ENCODE data around the gene OGFOD3. TPM values are rescaled to one million over a fixed set of nuclear protein-coding genes. Genes with fewer than 3 reads are reported as not detected.

Gene OGFOD3
- total and polyA plus RNA-seq, 2 donors (not counting 1 experiment from before 2014, with no cell fraction given) = 22.6 to 30.5 TPM

- intact Hi-C loops (cut with micrococcal nuclease) = no loop called here
- CTCF ChIA-PET = no interaction called here
- H3K4me1 Mint-ChIP-seq = peaks cover 13% of the 10 kb centered on the region
Observed at GRCh38 chr17:82402865-82403264, 15.5 kb downstream of the OGFOD3 start.

DNA sequence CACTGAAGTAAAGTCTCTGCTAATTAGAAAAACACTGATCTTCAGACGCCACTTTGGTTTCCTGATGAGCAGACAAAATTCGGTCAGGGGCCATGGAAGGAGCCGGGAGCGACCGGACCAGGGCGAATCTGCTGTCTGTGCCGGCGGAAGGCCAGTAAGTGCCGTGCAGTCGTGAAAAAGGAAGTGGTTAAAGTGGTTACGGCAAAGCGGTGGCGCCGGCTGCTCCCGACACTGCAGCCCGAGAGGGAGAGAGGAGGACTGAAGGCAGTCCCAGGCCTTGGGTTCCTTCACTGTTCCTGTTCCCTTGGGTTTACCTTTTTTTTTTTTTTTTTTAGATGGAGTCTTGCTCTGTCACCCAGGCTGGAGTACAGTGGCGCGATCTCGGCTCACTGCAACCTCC, 17.6 kb downstream of the OGFOD3 start:
- Histone ChIP-seq H3K27ac (ENCODE audit: low read length in 2 of 2) (no peak overlapping the region), H4K20me1 (ENCODE audit: control insufficient read depth, insufficient read depth, low read length, poor library complexity, severe bottlenecking) (no peaks in the 10 kb centered on the region), H3K36me3 (replicated peaks in 1 of 2; ENCODE audit: control extremely low read depth in 1 of 2, control insufficient read depth in 1 of 2, extremely low read depth in 1 of 2, insufficient read depth in 2 of 2, low read length in 1 of 2) (peaks cover 2 to 19% of the 10 kb centered on the region in 2 experiments), H3K27me3 (replicated peaks in 1 of 4; ENCODE audit: control extremely low read depth in 1 of 4, control insufficient read depth in 3 of 4, insufficient read depth in 4 of 4, low read length in 3 of 4) (no peaks in the 10 kb centered on the region), H3K4me3 (ENCODE audit: control extremely low read depth in 1 of 5, extremely low read depth in 1 of 5, insufficient read depth in 1 of 5, low read depth in 2 of 5, low read length in 4 of 5) (peak overlapping the region in 3 of 5 experiments; percentile 15 to 42 (median 33)), H3K9ac (ENCODE audit: low read length) (peak overlapping the region; percentile 49), H3K79me2 (ENCODE audit: control insufficient read depth, insufficient read depth, low read length) (no peaks in the 10 kb centered on the region), H2AFZ (ENCODE audit: insufficient read depth, low read depth, low read length, poor library complexity, severe bottlenecking) (peak overlapping the region; percentile 62), H3K4me1 (ENCODE audit: control insufficient read depth in 2 of 2, insufficient read depth in 2 of 2, low read length in 2 of 2) (peaks cover 8 to 14% of the 10 kb centered on the region in 2 donors), H3K4me2 (replicated peaks; ENCODE audit: low read depth, low read length, poor library complexity, severe bottlenecking) (peak overlapping the region; percentile 81), H3K9me3 (ENCODE audit: control extremely low read depth in 1 of 3, control insufficient read depth in 2 of 3, insufficient read depth in 1 of 3, low read length in 2 of 3) (no peaks in the 10 kb centered on the region)
- DNase-seq (peak; percentile 74), ATAC-seq (ENCODE audit: low read depth) (peak; percentile 79)
- TF ChIP-seq, protein P1, sequence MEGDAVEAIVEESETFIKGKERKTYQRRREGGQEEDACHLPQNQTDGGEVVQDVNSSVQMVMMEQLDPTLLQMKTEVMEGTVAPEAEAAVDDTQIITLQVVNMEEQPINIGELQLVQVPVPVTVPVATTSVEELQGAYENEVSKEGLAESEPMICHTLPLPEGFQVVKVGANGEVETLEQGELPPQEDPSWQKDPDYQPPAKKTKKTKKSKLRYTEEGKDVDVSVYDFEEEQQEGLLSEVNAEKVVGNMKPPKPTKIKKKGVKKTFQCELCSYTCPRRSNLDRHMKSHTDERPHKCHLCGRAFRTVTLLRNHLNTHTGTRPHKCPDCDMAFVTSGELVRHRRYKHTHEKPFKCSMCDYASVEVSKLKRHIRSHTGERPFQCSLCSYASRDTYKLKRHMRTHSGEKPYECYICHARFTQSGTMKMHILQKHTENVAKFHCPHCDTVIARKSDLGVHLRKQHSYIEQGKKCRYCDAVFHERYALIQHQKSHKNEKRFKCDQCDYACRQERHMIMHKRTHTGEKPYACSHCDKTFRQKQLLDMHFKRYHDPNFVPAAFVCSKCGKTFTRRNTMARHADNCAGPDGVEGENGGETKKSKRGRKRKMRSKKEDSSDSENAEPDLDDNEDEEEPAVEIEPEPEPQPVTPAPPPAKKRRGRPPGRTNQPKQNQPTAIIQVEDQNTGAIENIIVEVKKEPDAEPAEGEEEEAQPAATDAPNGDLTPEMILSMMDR (IDR thresholded peaks at IDR 0.05) = no peak
- TF ChIP-seq EZH2 (IDR thresholded peaks at IDR 0.05; ENCODE audit: borderline replicate concordance, insufficient read depth, low read depth, low read length, poor library complexity, severe bottlenecking) = no peak
- ChIA-PET CTCF (interaction anchor here (1.3 kb wide), 1 partner anchor 18 kb away, joined by 5 read pairs; no protein-coding TSS in a partner anchor), POLR2A (no interaction called here)
- H3K4me3 Mint-ChIP-seq = peak overlapping the region; percentile 86
- no peaks in the 10 kb centered on the region for H3K9me3 Mint-ChIP-seq (ENCODE audit: insufficient read depth)
- H3K27me3 Mint-ChIP-seq = no peaks in the 10 kb centered on the region
- under 1% methylated on average over 16 of the region's 19 CpGs for WGBS (ENCODE audit: insufficient coverage)
- H3K4me1 Mint-ChIP-seq = peaks cover 10% of the 10 kb centered on the region
- no peak overlapping the region for H3K27ac Mint-ChIP-seq
- intact Hi-C loops (cut with micrococcal nuclease) = no loop called here

More at GRCh38 chr17:82402865-82403264, 15.5 kb downstream of the OGFOD3 start:
- no peak overlapping the region for H3K4me2 ChIP-seq (replicated peaks; ENCODE audit: low read depth, low read length, poor library complexity, severe bottlenecking)
- Mint-ChIP-seq H3K9me3 (ENCODE audit: insufficient read depth) (no peaks in the 10 kb centered on the region), H3K4me3 (no peak overlapping the region), H3K27ac (no peak overlapping the region), H3K27me3 (no peaks in the 10 kb centered on the region)
- H3K4me1 ChIP-seq (ENCODE audit: control insufficient read depth in 2 of 2, insufficient read depth in 2 of 2, low read length in 2 of 2) = peaks cover 8 to 19% of the 10 kb centered on the region in 2 donors
- 64% methylated on average over 5 of the region's 7 CpGs for WGBS (ENCODE audit: insufficient coverage)
- H4K20me1 ChIP-seq (ENCODE audit: control insufficient read depth, insufficient read depth, low read length, poor library complexity, severe bottlenecking) = no peaks in the 10 kb centered on the region
- H3K79me2 ChIP-seq (ENCODE audit: control insufficient read depth, insufficient read depth, low read length) = no peaks in the 10 kb centered on the region
- H3K9ac ChIP-seq (ENCODE audit: low read length) = no peak overlapping the region
- H2AFZ ChIP-seq (ENCODE audit: insufficient read depth, low read depth, low read length, poor library complexity, severe bottlenecking) = no peak overlapping the region
- ATAC-seq (ENCODE audit: low read depth) (no peak), DNase-seq (no peak)
- POLR2A ChIA-PET = no interaction called here
- peaks cover 2 to 24% of the 10 kb centered on the region in 2 experiments for H3K36me3 ChIP-seq (replicated peaks in 1 of 2; ENCODE audit: control extremely low read depth in 1 of 2, control insufficient read depth in 1 of 2, extremely low read depth in 1 of 2, insufficient read depth in 2 of 2, low read length in 1 of 2)
- TF ChIP-seq, protein P1 (IDR thresholded peaks at IDR 0.05) = no peak
- TF ChIP-seq EZH2 (IDR thresholded peaks at IDR 0.05; ENCODE audit: borderline replicate concordance, insufficient read depth, low read depth, low read length, poor library complexity, severe bottlenecking) = no peak
- no peak overlapping the region for H3K4me3 ChIP-seq (ENCODE audit: control extremely low read depth in 1 of 5, extremely low read depth in 1 of 5, insufficient read depth in 1 of 5, low read depth in 2 of 5, low read length in 4 of 5)
- H3K27me3 ChIP-seq (replicated peaks in 1 of 4; ENCODE audit: control extremely low read depth in 1 of 4, control insufficient read depth in 3 of 4, insufficient read depth in 4 of 4, low read length in 3 of 4) = no peaks in the 10 kb centered on the region
- H3K27ac ChIP-seq (ENCODE audit: low read length in 2 of 2) = no peak overlapping the region
- H3K9me3 ChIP-seq (ENCODE audit: control extremely low read depth in 1 of 3, control insufficient read depth in 2 of 3, insufficient read depth in 1 of 3, low read length in 2 of 3) = no peaks in the 10 kb centered on the region
